HG03520 (cell line): ENCODE results near the gene RNF32.
"Not testable (repeated sequence)": the region's sequence is repeated elsewhere in the genome, so short reads cannot be mapped to it uniquely, and the experiment has no call there.

Experiments used
- ATAC-seq: cut with Tn5 transposase; IDR thresholded peaks from one replicate; pipeline ENCODE4 v1.9.1; 2021; ENCODE audit warnings: mild to moderate bottlenecking, moderate library complexity; ENCODE audit not compliant: unreplicated experiment

The RNF32 gene

DNA sequence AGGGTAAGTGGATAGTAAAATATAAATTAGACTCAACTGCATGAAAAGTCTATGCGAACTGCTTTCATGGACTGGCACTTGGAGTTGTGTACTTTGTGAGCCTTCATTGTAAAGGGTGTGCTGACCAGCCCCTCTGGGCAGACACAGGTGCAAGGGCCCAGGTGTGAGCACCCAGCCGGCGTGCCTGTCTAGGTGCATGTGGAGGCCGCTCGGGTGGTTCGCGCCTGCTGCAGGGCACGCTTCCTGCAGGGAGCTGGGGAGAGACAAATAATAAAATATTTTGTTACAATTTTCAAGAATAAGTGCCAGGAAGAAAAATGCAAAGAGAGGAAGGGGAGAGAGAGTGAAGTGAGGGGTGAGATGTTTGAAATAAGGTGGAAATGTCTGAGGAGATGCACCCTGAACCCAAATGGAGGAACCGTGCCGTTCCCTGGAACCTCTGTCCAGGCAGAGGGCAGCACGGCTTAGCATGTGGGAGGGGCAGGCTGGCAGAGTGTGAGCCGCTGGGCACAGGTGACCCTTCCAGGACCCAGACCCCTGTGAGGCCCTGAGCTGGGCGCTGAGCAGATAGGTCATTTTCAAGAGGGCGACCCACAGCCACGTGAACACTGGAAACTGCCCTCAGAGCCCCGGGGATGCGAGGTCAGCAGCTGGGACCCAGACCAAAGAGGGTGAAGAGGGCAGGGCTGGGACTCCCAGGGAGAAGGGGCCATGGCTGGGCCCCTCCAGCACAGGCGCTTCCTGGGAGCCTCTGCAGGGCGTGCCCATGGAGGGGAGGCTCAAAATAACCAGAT lies 28.7 kb downstream of the RNF32 start:
- no peak for ATAC-seq

DNA sequence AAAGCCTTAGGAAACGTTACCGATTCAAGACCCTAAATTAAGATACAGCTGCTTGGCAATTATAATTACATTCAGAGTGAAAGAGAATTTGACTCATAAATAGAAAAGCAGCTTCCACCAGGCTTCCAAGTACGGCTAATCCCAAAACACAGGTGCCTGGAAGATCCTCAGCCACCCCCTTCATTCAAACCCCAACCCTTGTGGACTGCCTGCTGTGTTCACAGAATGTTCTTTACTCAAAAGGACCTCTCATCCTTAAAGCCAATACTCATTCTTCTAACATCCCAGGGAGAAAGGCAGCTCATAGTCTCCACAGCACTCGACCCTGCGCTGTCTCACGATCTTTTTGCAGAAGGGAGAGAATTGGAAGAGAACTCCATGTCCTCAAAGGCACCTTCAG lies 32.9 kb downstream of the RNF32 start:
- no peak for ATAC-seq

- ATAC-seq, result no peak
Observed at GRCh38 chr7:156673902-156674301, 33.3 kb downstream of the RNF32 start.

DNA sequence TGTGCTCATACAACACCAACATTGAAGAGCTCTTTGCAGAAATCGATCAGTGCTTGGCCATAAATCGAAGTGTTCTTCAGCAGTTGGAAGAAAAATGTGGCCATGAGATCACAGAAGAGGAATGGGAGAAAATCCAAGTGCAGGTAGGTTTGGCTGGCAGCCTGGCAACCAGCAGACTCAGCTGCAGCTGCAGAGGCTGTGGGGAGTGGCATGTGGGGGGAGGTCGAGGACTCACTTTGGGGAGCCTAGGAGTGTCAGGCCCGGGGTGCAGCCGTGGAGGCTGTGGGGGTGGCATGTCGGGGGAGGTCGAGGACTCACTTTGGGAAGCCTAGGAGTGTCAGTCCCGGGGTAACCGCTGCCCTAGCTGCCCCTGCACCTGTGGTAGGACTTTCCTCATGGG lies 35.1 kb downstream of the RNF32 start:
- no peak for ATAC-seq

DNA sequence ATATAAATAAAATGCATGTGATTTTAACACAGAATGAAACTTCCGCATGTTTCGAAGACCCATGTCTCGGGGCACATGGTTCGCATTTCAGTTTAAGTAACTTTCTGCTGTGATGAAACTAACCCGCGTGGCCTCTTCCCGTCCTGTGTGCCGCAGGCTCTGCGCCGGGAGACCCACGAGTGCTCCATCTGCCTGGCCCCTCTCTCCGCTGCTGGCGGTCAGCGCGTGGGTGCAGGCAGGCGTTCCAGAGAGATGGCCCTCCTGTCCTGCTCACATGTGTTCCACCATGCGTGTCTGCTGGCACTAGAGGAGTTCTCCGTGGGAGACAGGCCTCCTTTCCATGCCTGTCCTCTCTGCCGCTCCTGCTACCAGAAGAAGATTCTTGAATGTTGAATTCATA lies 35.7 kb downstream of the RNF32 start:
- ATAC-seq, result no peak

- no peak for ATAC-seq
Observed at GRCh38 chr7:156677374-156678054, 36.9 kb downstream of the RNF32 start.

GRCh38 chr7:156680281-156680680 lies 39.7 kb downstream of the RNF32 start:
- ATAC-seq, result no peak

GRCh38 chr7:156682928-156683327 lies 42.4 kb downstream of the RNF32 start:
- no peak for ATAC-seq

GRCh38 chr7:156684251-156684650 lies 43.7 kb downstream of the RNF32 start:
- no peak for ATAC-seq

GRCh38 chr7:156684661-156685060 lies 44.1 kb downstream of the RNF32 start:
- ATAC-seq, result no peak

DNA sequence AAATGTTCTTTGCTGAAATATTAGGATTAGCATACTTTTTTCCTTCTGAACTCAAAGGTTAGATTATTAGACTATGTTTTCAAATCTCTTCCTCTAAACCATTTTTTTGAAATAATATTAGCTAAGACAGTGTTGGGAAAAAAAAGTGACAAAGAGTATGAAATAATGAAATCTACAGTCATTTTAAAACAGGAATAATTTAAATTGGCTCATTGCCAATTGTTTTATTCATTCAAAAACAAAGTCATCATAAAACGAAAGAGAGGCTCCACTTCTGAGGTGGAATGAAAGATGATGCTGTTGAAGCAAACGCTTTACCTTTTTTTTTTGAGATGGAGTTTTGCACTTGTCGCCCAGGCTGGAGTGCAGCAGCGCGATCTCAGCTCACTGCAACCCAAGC lies 51.2 kb downstream of the RNF32 start:
- no peak for ATAC-seq

GRCh38 chr7:156692849-156693248 lies 52.3 kb downstream of the RNF32 start:
- ATAC-seq, result no peak

DNA sequence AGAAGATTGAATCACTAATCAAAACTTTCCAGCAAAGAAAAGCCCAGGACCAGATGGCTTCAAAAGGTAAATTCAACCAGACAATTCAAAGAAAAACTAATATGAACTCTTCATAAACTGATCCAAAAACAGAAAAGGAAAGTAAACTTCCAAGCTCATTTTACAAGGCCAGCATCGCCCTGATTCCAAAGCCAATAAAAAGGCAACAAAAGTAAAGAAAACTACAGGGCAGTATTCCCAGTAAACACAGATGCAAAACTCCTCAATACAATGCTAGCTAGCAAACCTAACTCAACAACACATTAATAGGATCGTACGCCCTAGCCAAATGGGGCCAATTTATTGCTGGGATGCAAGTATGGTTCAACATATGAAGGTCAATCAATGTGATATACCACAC lies 53.1 kb downstream of the RNF32 start:
- no peak for ATAC-seq

DNA sequence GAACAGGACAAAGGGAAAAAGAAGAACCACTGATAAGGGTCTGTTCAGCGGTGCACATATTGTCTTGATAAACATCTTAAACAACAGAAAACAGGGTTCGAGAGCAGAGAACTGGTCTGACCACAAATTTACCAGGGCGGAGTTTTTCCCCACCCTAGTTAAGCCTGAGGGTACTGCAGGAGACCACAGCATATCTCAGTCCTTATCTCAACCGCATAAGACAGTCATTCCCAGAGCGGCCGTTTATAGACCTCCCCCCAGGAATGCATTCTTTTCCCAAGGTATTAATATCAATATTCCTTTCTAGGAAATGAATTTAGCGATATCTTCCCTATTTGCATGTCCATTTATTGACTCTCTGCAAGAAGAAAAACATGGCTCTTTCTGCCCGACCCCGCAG lies 56.7 kb downstream of the RNF32 start:
- ATAC-seq, result not testable (repeated sequence)

- not testable (repeated sequence) for ATAC-seq
Observed at GRCh38 chr7:156698512-156698911, 57.9 kb downstream of the RNF32 start.

GRCh38 chr7:156701787-156702186 lies 61.2 kb downstream of the RNF32 start:
- ATAC-seq, result not testable (repeated sequence)

DNA sequence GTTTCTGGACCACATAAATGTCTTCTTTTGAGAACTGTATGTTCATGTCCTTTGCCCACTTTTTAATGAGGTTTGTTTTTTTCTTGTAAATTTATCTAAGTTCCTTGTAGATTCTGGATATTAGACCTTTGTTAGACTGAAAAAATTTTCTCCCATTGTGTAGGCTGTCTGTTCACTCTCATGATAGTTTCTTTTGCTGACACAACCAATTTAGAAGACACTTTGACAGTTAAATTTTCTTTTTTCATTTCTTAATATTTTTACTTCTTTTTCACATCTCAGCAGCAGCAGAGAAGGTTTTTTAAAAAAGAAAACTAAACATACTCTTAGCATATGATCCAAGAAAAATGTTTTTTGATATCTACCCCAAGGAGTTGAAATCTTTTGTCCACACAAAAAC lies 61.8 kb downstream of the RNF32 start:
- ATAC-seq, result no peak

GRCh38 chr7:156703209-156703608 lies 62.6 kb downstream of the RNF32 start:
- ATAC-seq, result no peak

DNA sequence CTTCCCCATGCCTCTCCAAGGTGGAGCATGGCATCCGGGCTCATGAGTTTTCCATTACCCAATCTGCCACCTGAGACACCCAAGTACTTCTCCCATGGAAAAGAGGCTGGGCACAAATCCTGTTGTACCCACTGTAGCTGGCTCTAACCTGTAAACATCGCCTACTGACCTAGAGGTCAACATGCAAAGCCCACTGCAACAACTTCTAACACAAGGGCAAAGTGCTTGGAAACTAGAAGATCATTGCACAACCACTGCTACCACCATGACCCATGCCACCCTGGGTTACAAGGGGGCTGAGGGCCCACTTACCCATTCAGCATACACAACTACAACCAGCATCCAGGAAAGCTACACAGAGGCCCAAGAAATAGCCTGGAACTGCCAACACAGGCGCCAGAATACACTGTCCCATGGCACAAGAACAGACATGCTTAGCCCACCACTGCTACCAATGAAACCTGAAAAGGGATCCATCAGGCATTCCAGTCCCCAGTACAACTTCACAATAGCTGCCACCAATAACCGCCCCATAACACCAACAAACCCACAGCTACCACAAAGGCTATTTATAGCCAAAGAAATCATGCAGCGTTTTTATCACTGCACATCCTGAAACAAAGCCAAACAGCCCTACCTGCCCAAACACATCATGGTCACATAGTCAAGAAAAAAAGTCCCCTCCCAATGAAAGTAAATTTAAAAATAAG lies 63.4 kb downstream of the RNF32 start:
- ATAC-seq, result no peak

GRCh38 chr7:156722043-156722826 lies 81.7 kb downstream of the RNF32 start:
- no peak for ATAC-seq

GRCh38 chr7:156725073-156725472 lies 84.5 kb downstream of the RNF32 start:
- ATAC-seq, result no peak
